BE2C (cell line): ENCODE data around the gene ZNF688.

ENCODE experiments used
- DNase-seq: peaks from one replicate; pipeline ENCODE4 v3.0.0-alpha.2; 2020
- H3K27me3 ChIP-seq: fragments of 250-450 bp; sonication (Bioruptor Pico); 2 replicates; pipeline ENCODE4 v1.5.1; 2020; ENCODE audit warnings: mild to moderate bottlenecking
- H3K36me3 ChIP-seq: fragments of 250-450 bp; sonication (Bioruptor Pico); 2 replicates; pipeline ENCODE4 v1.5.1; 2020; ENCODE audit warnings: mild to moderate bottlenecking
- H3K4me1 ChIP-seq: fragments of 250-450 bp; sonication (Bioruptor Pico); 2 replicates; pipeline ENCODE4 v1.5.1; 2020
- H3K4me3 ChIP-seq: 2 replicates; pipeline ENCODE4 v1.5.1; 2011; ENCODE audit warnings: low read depth, low read length
- H3K9me3 ChIP-seq: fragments of 250-450 bp; sonication (Bioruptor Pico); 2 replicates; pipeline ENCODE4 v1.5.1; 2020
- TF ChIP-seq, protein P1 (sequence below): IDR thresholded peaks from 2 replicates; pipeline ENCODE4 v1.5.1; 2012; ENCODE audit warnings: mild to moderate bottlenecking, low read depth, low read length

Gene ZNF688

DNA sequence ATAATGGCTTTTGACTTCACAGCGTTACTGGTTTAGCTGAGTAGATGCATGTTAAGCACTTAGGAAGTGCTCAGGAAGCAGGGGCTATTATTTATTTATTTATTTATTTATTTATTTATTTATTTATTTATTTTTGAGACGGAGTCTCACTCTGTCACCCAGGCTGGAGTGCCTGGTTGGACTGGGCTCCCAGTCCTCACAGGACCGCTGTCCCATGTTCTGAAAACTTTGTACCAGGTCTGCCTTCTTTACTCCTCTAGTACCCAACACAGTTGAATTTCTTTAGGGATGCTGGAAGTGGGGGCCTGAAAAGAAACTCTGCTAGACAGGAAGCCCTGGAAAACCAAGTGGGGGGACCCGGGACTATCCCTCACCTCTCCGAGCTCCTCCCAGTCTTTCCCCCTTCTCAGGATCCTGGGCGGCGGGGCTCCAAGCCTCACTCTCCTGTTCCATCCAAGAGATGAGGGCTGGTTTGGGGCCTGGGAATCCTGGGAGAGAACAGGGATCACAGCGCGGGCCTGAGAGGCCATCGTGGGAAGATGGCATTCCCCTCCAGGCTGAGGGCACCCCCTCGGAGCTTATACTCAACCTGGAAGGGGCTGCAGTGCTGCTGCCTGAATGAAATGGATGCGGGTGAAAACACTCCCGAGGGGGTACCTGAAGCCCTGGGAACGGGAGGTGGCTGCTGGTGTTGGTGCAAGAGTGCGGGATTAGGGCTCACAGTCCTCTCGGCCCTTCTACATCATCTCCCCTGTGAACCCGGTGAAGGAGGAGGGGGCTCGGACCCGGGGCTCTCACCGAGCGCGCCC lies 674 bp downstream of the ZNF688 start:
- H3K27me3 ChIP-seq: no peaks in the 10 kb centered on the region
- TF ChIP-seq, protein P1, sequence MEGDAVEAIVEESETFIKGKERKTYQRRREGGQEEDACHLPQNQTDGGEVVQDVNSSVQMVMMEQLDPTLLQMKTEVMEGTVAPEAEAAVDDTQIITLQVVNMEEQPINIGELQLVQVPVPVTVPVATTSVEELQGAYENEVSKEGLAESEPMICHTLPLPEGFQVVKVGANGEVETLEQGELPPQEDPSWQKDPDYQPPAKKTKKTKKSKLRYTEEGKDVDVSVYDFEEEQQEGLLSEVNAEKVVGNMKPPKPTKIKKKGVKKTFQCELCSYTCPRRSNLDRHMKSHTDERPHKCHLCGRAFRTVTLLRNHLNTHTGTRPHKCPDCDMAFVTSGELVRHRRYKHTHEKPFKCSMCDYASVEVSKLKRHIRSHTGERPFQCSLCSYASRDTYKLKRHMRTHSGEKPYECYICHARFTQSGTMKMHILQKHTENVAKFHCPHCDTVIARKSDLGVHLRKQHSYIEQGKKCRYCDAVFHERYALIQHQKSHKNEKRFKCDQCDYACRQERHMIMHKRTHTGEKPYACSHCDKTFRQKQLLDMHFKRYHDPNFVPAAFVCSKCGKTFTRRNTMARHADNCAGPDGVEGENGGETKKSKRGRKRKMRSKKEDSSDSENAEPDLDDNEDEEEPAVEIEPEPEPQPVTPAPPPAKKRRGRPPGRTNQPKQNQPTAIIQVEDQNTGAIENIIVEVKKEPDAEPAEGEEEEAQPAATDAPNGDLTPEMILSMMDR: no peak
- H3K4me1 ChIP-seq: no peaks in the 10 kb centered on the region; the same call in 1 of the 2 replicates
- H3K4me3 ChIP-seq: peak overlapping the region; percentile 84
- H3K36me3 ChIP-seq: no peaks in the 10 kb centered on the region
- H3K9me3 ChIP-seq: no peaks in the 10 kb centered on the region
- peak; percentile 37 for DNase-seq

DNA sequence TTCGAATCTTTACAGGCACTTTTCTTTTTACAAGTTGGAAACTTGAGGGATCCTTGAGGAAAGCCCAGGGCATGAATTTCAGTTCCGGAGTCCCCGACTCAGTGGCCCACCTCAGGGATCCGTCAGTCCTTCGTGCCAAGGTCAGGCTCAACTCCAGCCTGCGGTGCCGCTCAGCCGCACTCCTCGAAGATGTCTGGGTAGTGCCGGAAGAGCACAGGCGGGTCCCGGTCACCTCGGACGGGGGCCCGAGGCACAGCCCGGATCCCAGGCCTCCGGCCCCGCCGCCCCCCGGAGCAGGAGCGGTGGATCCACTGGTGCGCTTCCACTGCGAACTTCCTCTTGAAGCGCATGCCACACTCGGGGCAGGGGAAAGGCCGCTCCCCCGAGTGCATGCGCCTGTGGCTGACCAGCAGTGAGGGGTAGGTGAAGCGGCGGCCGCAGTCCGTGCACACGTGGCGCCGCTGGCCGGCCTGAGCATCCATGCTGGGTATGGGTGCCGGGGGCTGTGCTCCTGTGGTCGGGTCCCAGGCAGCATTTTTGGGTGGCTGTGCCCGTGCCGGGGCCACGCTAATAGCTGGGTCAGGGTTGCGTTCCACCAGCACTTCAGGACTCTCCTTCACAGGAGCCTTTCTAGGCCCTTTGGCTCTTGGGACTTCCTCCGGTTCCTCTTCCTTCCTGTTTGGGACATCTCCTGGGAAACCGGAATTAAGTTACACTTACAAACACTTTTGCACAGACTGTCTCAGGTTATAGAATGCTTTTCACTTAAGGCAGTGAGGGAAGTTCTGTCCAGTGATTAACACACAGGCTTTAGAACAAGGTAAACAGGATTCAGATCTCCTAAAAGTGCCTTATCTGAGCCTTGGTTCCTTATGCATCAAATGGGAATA lies 1.5 kb downstream of the ZNF688 start:
- Histone ChIP-seq H3K4me1 (no peaks in the 10 kb centered on the region; the same call in 1 of the 2 replicates), H3K9me3 (no peaks in the 10 kb centered on the region), H3K27me3 (no peaks in the 10 kb centered on the region), H3K36me3 (no peaks in the 10 kb centered on the region), H3K4me3 (no peak overlapping the region)
- DNase-seq: no peak
- TF ChIP-seq, protein P1: no peak

DNA sequence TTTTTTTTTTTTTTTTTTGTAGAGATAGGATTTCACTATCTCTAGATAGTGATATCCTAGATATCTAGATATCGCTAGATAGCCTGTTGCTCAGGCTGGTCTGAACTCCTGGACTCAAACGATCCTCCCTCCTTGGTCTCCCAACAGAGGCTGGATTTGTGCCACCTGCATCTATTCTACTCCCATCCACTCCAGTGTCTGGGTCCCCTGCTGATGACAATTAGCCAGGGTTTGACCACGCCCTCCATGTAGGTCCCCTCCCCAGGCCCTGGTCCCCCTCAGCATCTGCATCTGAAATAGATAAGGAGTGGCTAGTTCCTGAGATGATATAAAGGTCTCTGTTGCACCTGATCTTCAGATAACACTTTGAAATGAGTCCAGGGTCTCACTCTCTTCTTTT lies 2.2 kb downstream of the ZNF688 start:
- TF ChIP-seq, protein P1: no peak
- Histone ChIP-seq H3K27me3 (no peaks in the 10 kb centered on the region), H3K4me3 (no peak overlapping the region), H3K36me3 (no peaks in the 10 kb centered on the region), H3K9me3 (no peaks in the 10 kb centered on the region), H3K4me1 (no peaks in the 10 kb centered on the region)
- DNase-seq: no peak

DNA sequence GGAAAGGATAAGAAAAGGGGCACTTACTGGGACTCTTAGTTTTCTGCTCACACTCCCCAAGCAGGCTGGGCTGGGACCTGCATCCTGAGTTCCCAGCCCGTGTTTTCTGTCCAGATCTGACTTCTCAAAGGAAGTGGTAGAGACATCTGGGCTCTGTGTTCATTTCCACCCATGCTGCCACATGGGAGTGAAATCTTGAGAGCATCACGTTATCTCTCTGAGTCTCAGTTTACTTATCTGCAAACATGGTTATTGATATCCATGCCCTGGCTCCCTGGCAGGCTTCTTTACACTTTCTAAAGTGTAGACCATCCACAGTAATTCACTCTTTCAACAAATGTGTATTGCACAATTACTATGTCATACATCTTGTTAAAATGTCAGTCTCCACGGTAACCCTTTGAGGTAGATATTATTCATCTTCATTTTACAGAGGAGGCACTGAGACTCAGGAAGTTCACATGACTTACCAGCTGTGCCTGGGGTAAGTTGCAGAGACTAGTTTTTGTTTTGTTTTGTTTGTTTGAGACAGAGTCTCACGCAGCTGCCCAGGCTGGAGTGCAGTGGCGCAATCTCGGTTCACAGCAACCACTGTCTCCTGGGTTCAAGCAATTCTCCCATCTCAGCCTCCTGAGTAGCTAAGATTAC lies 3.4 kb downstream of the ZNF688 start:
- no peaks in the 10 kb centered on the region for H3K36me3 ChIP-seq
- H3K9me3 ChIP-seq: no peaks in the 10 kb centered on the region
- H3K4me1 ChIP-seq: no peaks in the 10 kb centered on the region
- TF ChIP-seq, protein P1: no peak
- no peak overlapping the region for H3K4me3 ChIP-seq
- no peak for DNase-seq
- H3K27me3 ChIP-seq: no peaks in the 10 kb centered on the region

DNA sequence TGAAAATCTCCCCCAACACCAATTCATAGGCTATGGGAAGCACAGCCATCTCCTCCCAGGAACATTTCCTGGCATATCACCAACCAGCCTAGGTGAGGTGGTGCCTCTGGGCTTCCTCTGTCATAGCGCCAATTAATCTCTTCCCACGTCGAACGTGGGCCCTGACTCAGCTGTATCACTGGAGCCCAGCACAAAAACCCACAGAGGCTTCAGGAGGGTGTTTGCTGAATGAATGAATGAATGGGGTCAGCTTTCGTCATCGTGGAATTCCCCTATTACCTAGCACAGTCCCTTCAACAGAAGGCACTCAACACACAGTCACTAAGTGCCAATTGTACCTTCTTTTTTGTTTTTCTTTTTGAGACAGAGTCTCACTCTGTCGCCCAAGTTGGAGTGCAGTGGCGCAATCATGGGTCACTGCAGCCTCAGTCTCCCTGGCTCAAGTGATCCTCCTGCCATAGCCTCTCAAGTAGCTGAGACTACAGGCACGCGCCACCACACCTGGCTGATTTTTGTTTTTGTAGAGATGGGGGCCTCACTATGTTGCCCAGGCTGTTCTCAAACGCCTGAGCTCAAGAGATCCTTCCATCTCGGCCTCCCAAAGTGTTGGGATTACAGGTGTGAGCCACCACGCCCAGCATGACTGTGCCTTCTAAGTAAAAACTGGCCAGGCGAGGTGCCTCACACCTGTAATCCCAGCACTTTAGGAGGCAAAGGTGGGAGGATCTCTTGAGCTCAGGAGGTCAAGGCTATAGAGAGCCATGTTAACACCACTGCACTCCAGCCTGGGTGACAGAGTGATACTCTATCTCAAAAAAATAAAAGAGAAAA lies 4.1 kb downstream of the ZNF688 start:
- Histone ChIP-seq H3K9me3 (no peaks in the 10 kb centered on the region), H3K36me3 (no peaks in the 10 kb centered on the region), H3K4me1 (no peaks in the 10 kb centered on the region), H3K27me3 (no peaks in the 10 kb centered on the region), H3K4me3 (no peak overlapping the region)
- no peak for DNase-seq
- TF ChIP-seq, protein P1: no peak
